SK-MEL-5 (cell line): ENCODE data around the gene SS18L1. TPM values are rescaled to one million over a fixed set of nuclear protein-coding genes. Genes with fewer than 3 reads are reported as not detected.

Source experiments
- DNase-seq: peaks from one replicate; pipeline ENCODE4 v3.0.0-alpha.2; 2016; ENCODE audit warnings: low read depth, low spot score
- in situ Hi-C: cut with HindIII; loops from 2 replicates; pipeline ENCODE4 v1.10.0; 2016; ENCODE audit warnings: low sequenced_read_pairs, high pct_unique_total_duplicates, low pct_unique_long_range_greater_than_20kb
- total RNA-seq: library from RNA; depleted of rRNA; stranded (reverse); fragments of >200 nt; shearing (Covaris generic); gene quantifications from 2 replicates; pipeline ENCODE4 v1.2.3, GENCODE V29; 2014

SS18L1 gene
- total RNA-seq, 1 experiment from 2014 or later = 20.6 TPM

DNA sequence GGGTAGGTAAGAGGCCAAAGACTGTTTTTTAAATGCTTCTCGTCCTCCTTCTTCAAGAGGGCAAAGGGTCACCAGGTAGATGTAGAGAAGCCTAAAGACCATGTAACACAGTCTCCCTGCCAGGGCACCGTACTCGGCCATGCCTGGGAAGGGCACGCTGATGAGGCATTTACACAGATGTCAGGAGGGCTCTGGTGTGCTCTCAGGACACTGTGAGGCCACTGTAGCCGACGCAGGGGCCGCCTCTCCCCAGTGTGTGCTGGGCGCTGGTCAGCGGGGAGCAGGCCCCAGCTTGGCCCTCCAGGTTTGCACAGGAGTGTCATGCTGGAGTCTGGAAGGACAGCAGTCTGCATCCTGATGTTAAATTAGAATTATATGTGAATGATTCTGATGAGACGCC lies 32.1 kb downstream of the SS18L1 start:
- in situ Hi-C loops = loop anchor here (25.0 kb wide), 1 partner anchor 112 kb away; no protein-coding TSS in a partner anchor
- DNase-seq = no peak

DNA sequence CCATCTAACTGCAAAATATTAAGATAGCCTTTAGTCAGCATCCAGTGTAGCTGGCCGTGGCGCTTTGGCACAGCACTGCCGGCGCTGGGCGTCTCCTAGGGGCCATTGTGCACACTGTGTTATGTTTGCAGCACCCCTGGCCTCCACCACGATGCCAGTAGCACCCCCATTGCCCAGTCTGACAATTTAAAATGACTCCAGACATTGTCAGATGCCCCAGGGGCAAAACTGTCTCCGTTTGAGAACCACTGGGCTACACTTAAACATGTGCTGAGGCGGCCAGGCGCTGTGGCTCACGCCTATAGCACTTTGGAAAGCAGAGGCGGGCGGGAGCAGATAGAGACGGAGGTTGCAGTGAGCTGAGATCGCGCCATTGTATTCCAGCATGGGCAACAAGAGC lies 33.3 kb downstream of the SS18L1 start:
- no peak for DNase-seq
- in situ Hi-C loops = loop anchor here (25.0 kb wide), 1 partner anchor 110 kb away; no protein-coding TSS in a partner anchor

DNA sequence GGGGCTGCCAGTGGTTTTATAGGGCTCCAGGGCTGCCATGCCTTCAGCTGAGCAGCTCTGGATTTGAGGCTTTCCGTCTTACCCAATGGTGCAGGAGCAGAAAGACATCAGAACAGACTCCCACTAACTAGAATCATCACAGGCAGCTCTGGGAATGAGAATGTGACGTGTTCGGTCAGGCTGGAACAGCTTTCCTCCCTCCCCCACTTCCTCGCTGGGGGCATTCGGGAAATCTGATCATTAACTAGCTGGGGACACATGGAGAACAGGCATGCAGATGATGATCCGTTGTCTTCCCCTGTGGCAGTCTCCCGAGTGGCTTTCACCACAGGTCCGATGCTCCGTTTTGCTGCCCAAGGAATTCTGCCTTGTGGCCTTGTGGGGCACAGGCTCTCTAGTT lies 33.7 kb downstream of the SS18L1 start:
- DNase-seq = no peak
- in situ Hi-C loops = loop anchor here (25.0 kb wide), 1 partner anchor 110 kb away; no protein-coding TSS in a partner anchor

- no peak for DNase-seq
- in situ Hi-C loops = loop anchor here (25.0 kb wide), 1 partner anchor 109 kb away; no protein-coding TSS in a partner anchor
Observed at GRCh38 chr20:62178316-62179161, 35.0 kb downstream of the SS18L1 start.

DNA sequence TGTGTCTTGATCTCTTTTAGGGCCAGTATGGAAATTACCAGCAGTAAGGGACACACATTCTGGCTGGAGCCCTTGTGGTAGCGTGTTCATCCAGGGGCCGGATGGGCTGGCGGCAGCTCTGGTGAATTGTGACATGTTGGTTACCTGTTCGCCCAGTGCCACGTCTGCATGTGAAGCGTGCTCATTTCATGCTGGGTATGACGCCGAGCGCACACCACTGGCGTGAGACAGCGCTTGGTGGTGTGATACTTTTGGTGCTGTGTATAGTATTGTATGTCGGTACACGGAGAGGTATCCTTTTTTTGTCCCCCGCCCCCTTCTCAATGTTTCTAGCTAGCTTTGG lies 35.6 kb downstream of the SS18L1 start:
- in situ Hi-C loops = loop anchor here (25.0 kb wide), 1 partner anchor 108 kb away; no protein-coding TSS in a partner anchor

GRCh38 chr20:62181808-62182207 lies 38.2 kb downstream of the SS18L1 start:
- DNase-seq = peak; percentile 9
- in situ Hi-C loops = loop anchor here (25.0 kb wide), 1 partner anchor 105 kb away; no protein-coding TSS in a partner anchor

More for the DNA sequence above, 35.6 kb downstream of the SS18L1 start:
- DNase-seq = no peak

- DNase-seq = peak; percentile 97
- in situ Hi-C loops = loop anchor here (25.0 kb wide), 1 partner anchor 105 kb away; no protein-coding TSS in a partner anchor
Observed at GRCh38 chr20:62182469-62183425, 39.2 kb downstream of the SS18L1 start, which contains the start of gene MTG2. Gene MTG2, plus strand, starts transcription at chr20:62183028. Its CDS starts 10,393 bp downstream, at chr20:62193421.

DNA sequence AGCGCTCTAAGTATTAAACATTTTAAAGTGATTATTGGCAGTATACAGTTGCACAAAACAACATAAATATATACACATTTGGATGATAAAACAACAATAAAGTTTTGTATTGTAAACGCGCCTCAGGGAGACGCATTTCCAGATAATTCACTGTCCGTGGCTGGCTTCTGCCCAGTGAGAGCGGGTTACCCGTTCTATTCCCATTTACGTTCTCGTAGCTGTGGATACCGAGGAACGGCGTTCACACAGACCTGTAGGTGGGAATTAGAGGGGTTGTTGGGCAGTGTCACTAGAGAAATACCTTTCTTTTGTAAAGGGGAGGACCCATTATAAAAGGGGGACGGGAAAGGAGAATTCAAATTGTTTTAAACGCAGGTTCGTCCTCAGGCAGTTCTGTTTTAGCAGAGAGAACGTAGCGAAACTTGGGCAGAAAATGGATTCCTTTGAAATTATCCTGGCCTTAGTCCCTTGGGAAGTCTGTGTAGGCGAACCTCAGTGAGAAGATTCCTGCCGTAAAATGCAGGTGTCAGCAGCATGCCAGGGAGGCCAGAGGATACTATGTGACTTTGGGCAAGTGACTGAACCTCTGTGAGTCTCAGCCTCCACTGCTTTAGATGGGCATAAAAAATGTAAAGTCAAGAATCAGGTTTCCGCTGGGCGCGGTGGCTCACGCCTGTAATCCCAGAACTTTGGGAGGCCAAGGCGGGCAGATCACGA lies 40.0 kb downstream of the SS18L1 start:
- in situ Hi-C loops = loop anchor here (25.0 kb wide), 1 partner anchor 104 kb away; no protein-coding TSS in a partner anchor
- no peak for DNase-seq

- no peak for DNase-seq
- in situ Hi-C loops = loop anchor here (25.0 kb wide), 1 partner anchor 101 kb away; no protein-coding TSS in a partner anchor
Observed at GRCh38 chr20:62186096-62186426, 42.5 kb downstream of the SS18L1 start.

DNA sequence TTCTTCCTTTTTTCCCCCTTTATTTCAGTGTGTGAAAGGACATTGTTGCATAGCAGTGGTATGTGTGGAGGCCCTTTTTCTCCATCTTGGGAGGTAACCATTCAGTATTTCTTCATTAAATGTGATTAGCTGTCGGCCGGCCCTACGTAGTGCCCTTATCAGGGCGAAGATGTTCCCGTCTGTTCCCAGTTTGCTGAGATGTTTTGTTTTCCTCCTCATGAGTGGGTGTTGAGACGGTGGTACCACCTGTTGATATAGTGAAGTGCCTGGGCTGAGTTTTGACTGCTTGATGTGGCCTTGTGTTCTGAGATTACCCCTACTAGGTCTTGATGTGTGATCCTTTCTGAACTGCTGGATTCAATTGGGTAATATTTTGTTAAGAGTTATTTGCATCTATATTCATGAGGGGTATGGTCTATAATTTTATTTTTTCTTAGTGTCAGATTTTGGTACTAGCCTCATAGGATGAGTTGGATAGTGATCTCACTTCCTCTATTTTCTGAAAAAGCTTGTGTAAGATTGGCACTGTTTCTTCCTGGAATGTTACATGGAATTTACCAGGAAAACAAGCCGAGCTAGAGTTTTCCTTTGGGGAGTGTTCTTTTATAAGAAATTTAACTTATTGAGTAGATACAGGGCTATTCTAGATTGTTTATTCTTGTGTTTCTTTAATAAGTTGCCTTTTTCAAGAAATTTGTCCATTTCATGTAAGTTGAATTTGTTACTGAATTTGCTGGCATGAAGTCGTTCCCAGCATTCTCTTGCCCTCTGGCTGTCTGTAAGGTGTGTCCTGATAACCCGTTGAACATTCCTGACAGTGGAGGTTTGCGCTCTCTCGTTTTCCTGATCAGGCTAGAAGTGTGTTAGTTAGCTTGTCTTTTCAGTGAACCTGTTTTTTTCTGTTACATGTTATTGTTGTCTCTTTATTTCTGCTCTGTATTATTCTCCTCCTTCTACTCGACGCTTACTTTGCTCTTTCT lies 43.6 kb downstream of the SS18L1 start:
- DNase-seq = no peak
- in situ Hi-C loops = loop anchor here (25.0 kb wide), 1 partner anchor 100 kb away; no protein-coding TSS in a partner anchor

DNA sequence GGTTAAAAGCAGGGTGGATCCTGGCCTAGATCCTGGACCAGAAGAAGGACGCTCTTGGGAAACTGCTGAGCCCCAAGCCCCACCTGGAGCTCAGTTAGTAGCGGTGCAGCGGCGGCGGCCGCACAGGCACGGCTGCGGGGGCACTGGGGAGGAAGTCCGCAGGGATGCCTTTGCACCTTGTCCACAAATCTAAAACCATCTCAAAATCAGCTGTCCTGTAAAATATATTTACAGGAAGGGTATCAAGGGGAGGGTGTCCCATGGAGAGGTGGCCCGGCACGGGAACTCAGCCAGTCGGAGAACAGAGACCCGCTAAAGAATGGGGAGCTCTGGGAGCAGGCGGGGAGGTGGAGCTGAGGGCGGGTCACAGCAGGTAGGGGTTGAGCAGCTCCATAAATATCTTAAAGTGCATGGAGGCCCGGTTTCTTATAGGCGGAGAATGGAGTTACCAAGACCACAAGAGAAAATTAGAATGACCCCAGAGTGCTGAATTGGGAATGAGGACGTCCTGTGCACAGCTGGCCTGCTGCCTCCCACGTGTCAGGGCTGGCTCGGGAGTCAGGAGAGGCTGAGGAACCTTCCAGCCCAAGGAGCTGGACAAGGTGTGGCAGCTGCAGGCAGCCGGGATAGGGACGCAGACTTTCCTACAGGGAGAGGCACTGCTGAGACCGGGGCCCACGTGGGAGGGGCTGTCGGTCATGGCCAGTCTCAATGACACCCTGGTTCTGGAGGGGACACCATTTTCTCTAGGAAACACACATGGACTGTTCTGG lies 47.3 kb downstream of the SS18L1 start:
- in situ Hi-C loops = loop anchor here (25.0 kb wide), 1 partner anchor 96 kb away; no protein-coding TSS in a partner anchor
- DNase-seq = no peak

- in situ Hi-C loops = loop anchor here (25.0 kb wide), 1 partner anchor 95 kb away; no protein-coding TSS in a partner anchor
Observed at GRCh38 chr20:62191781-62192559, 48.4 kb downstream of the SS18L1 start.

DNA sequence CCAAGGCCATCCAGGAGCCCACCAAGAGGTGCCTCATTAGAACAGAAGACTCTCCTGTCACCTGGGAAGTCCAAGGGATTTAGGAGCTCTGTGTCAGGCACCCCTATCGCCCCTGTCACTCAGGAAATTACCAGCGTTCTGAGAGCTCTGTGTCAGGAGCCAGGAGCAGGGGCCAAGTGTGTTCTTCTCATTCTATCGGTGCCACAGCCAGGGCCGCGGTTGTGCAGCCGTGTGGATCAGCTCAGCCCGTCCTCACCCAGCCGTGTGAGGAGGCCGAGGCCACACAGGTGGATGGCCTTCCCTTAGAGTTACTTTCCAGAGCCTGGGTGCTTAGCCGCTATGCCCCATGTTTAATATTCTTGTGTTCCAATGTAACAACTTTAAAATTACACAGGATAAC lies 49.1 kb downstream of the SS18L1 start:
- in situ Hi-C loops = loop anchor here (25.0 kb wide), 1 partner anchor 95 kb away; no protein-coding TSS in a partner anchor
- no peak for DNase-seq

More at GRCh38 chr20:62191781-62192559, 48.4 kb downstream of the SS18L1 start:
- DNase-seq = no peak
